RWPE2 (cell line): Measurements from ENCODE around the gene CDC42BPG.

Experiments used
- ATAC-seq: fragments of 200-7000 bp; cut with Tn5 transposase; 3 replicates; pipeline ENCODE4 v1.9.1; 2021; ENCODE audit warnings: low read depth
- DNase-seq: peaks from one replicate; pipeline ENCODE4 v3.0.0-alpha.2; 2020; ENCODE audit warnings: low spot score
- H3K27ac ChIP-seq: fragments of 450-650 bp; 2 replicates; pipeline ENCODE4 v1.5.1; 2017; ENCODE audit warnings: mild to moderate bottlenecking; ENCODE audit not compliant: poor library complexity, severe bottlenecking
- H3K27me3 ChIP-seq: fragments of 250-450 bp; sonication (Bioruptor Pico); 2 replicates; pipeline ENCODE4 v1.5.1; 2021; ENCODE audit warnings: mild to moderate bottlenecking, moderate library complexity; ENCODE audit not compliant: insufficient read depth, poor library complexity, severe bottlenecking
- H3K36me3 ChIP-seq: fragments of 250-450 bp; sonication (Bioruptor Pico); 2 replicates; pipeline ENCODE4 v1.5.1; 2020; ENCODE audit warnings: low read depth, mild to moderate bottlenecking, moderate library complexity
- H3K4me1 ChIP-seq: fragments of 250-450 bp; sonication (Bioruptor Pico); 2 replicates; pipeline ENCODE4 v1.5.1; 2021; ENCODE audit warnings: mild to moderate bottlenecking, moderate library complexity; ENCODE audit not compliant: insufficient read depth, poor library complexity, severe bottlenecking
- H3K4me3 ChIP-seq: fragments of 250-450 bp; sonication (Bioruptor Pico); 2 replicates; pipeline ENCODE4 v1.5.1; 2021; ENCODE audit warnings: mild to moderate bottlenecking, moderate library complexity; ENCODE audit not compliant: severe bottlenecking
- H3K9me3 ChIP-seq: fragments of 250-450 bp; sonication (Bioruptor Pico); 2 replicates; pipeline ENCODE4 v1.5.1; 2021; ENCODE audit warnings: mild to moderate bottlenecking, moderate library complexity; ENCODE audit not compliant: severe bottlenecking
- CTCF ChIP-seq: fragments of 450-650 bp; IDR thresholded peaks from one replicate; pipeline ENCODE4 v1.5.1; 2017; ENCODE audit warnings: mild to moderate bottlenecking, moderate library complexity; ENCODE audit not compliant: poor library complexity, severe bottlenecking

Gene CDC42BPG

GRCh38 chr11:64856382-64857227 is 12.2 kb upstream of the CDC42BPG start:
- Histone ChIP-seq H3K36me3 (peaks cover 68% of the 10 kb centered on the region), H3K9me3 (no peaks in the 10 kb centered on the region), H3K27ac (peak overlapping the region; percentile 99), H3K4me1 (peaks cover 34% of the 10 kb centered on the region), H3K27me3 (no peaks in the 10 kb centered on the region), H3K4me3 (no peak overlapping the region)
- TF ChIP-seq CTCF: peak; percentile 20
- peak; percentile 80 for ATAC-seq
- DNase-seq: peak; percentile 94

- peak overlapping the region; percentile 99 for H3K27ac ChIP-seq
- peaks cover 63% of the 10 kb centered on the region for H3K36me3 ChIP-seq
- no peak overlapping the region for H3K4me3 ChIP-seq
- no peak for TF ChIP-seq CTCF
- no peaks in the 10 kb centered on the region for H3K9me3 ChIP-seq
- ATAC-seq (no peak), DNase-seq (no peak)
- peaks cover 34% of the 10 kb centered on the region for H3K4me1 ChIP-seq
- no peaks in the 10 kb centered on the region for H3K27me3 ChIP-seq
Observed at GRCh38 chr11:64855596-64856304, 11.3 kb upstream of the CDC42BPG start.

- Histone ChIP-seq H3K4me3 (no peak overlapping the region), H3K27ac (peak overlapping the region; percentile 99), H3K4me1 (peaks cover 36% of the 10 kb centered on the region), H3K27me3 (no peaks in the 10 kb centered on the region), H3K36me3 (peaks cover 59% of the 10 kb centered on the region), H3K9me3 (no peaks in the 10 kb centered on the region)
- DNase-seq: peak; percentile 97
- no peak for TF ChIP-seq CTCF
- peak; percentile 81 for ATAC-seq
Observed at GRCh38 chr11:64854534-64855502, 10.4 kb upstream of the CDC42BPG start.

- Histone ChIP-seq H3K36me3 (peaks cover 53% of the 10 kb centered on the region), H3K9me3 (no peaks in the 10 kb centered on the region), H3K27me3 (no peaks in the 10 kb centered on the region), H3K4me1 (peaks cover 36% of the 10 kb centered on the region), H3K4me3 (no peak overlapping the region), H3K27ac (peak overlapping the region; percentile 99)
- TF ChIP-seq CTCF: no peak
- DNase-seq (no peak), ATAC-seq (no peak)
Observed at GRCh38 chr11:64854157-64854533, 9.7 kb upstream of the CDC42BPG start.
